22Rv1 (cell line): ENCODE data around the gene AIP.

Experiments
- ZFX ChIP-seq: fragments of 450-650 bp; IDR thresholded peaks from 2 replicates; pipeline ENCODE4 v1.6.1; 2017; ENCODE audit warnings: antibody characterized with exemption, borderline replicate concordance
- TF ChIP-seq, protein P1 (sequence below): fragments of 450-650 bp; IDR thresholded peaks from 2 replicates; pipeline ENCODE4 v1.5.1; 2017; ENCODE audit warnings: mild to moderate bottlenecking

DNA sequence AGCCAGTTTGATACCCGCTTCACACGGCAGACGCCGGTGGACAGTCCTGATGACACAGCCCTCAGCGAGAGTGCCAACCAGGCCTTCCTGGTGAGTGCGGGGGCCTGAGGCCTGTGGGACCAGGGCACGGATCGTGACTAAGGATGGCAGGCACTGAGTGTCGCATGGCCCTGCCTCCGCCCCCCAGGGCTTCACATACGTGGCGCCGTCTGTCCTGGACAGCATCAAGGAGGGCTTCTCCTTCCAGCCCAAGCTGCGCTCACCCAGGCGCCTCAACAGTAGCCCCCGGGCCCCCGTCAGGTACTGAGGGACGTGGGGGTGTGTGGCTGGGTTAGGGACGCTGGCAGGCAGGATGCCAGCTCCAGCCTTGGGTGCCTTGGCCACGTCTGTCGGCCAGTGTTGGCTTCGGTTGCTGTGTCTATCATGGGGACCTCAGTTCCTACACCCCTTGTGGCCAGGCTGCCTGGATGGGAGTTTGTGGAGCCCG, 48.4 kb upstream of the AIP start:
- TF ChIP-seq, protein P1, sequence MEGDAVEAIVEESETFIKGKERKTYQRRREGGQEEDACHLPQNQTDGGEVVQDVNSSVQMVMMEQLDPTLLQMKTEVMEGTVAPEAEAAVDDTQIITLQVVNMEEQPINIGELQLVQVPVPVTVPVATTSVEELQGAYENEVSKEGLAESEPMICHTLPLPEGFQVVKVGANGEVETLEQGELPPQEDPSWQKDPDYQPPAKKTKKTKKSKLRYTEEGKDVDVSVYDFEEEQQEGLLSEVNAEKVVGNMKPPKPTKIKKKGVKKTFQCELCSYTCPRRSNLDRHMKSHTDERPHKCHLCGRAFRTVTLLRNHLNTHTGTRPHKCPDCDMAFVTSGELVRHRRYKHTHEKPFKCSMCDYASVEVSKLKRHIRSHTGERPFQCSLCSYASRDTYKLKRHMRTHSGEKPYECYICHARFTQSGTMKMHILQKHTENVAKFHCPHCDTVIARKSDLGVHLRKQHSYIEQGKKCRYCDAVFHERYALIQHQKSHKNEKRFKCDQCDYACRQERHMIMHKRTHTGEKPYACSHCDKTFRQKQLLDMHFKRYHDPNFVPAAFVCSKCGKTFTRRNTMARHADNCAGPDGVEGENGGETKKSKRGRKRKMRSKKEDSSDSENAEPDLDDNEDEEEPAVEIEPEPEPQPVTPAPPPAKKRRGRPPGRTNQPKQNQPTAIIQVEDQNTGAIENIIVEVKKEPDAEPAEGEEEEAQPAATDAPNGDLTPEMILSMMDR = no peak
- no peak for TF ChIP-seq ZFX
